Stimulated activated CD4-positive, alpha-beta T cell treated with anti-CD3 and anti-CD28 coated beads, Interleukin-4, amount 100 ng/mL, for 4 hours (primary cell): ENCODE measurements around the gene ACAN.
A peak's percentile ranks its signal among the peaks of the same experiment; 100 is the strongest.

ENCODE experiments used
- DNase-seq, 2 experiments: peaks; one replicate each; pipeline ENCODE4 v3.0.0-alpha.2; 2020

ACAN gene

DNA sequence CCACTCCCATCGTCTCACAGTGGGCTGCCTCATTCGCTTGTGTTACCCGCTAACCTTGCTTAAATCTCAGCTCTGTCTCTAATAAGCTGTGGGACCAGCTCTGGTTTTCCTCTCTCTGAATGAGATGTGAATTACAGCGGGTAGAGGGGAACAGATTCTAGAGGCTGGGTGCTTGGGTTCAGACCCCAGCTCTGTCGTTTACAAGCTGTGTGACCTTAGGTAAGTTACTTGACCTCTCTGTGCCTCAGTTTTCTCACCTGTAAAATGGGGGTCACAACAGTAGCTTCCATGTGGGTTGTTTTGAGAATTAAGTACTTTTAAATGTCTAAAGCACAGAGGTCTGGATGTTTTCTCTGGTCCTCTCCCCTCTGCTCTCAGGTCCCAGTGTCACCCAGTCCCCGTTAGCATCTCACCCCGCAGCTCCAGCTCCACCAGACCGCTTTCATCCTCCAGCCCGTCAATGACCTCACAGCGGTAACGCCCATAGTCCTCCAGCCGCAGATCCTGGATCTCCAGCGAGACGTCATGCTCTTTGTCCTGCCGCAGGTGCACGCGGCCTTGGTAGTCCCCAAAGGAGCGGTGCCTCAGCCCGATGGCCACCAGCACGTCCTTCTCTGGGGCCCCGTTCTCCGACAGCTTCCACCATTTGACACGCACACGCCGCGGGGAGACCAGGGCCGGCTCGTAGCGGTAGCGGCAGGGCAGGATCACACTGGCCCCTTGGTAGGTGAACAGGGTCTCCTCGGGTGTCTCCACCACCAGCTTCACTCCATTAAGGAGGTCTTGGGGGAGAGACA is 77.9 kb downstream of the ACAN start:
- no peak for DNase-seq

DNA sequence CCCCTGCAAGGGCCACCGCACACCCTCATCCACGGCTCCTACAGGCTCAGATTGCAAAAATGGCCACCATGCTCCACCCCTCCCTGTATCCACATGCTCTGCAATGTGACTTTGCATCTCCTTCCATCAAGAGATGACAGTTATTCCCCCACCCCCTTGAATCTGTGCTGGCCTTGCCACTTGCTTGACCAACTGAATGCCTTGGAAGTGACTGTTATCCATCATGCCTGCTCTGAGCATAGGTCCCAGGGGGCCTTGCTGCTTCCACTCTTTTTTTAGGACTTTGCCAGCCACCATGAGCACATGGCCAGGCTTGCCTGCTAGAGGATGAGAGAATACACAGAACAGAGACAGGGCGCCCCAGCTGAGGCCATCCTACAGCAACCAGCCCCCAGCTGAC is 78.5 kb downstream of the ACAN start:
- DNase-seq, result no peak

DNA sequence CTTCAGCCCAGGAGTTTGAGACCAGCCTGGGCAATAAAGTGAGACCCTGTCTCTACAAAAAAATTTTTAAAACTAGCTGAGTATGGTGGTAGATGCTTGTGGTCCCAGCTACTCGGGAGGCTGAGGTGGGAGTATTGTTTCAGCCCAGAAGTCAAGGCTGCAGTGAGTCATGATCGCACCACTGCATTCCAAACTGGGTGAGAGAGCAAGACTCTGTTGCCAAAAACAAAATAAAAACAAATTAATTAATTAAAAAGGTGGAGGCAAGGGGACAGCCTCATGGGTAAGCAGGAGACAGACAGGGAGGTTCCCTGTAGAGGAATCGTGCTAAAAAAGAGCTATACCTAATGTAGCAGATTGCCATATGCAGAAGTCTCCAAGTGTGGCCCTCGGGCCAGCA is 79.5 kb downstream of the ACAN start:
- no peak for DNase-seq

DNA sequence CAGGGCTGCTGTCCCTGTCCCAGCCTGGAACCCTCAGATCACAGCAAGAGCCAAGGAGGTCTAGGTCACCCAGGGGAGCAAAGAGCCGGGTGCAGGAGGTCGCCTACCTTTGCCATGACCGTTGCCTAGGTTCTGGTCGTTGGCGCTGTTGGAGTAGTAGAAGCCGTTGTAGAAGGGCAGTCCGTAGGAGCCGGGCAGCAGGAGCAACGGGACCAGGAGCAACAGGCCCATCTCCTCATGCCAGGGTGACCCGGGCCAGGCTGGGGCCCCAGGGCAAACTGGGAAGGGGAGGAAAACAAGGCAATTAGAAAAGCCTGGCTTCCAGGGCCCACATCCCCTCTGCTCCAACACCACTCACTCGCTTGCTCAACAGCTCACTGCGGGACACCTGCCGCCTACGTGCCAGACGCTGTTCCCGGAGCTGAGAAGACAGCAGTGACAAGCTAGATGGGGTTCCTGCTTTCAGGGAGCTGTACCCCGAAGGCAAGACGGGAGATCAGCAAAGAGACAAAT is 83.9 kb downstream of the ACAN start:
- no peak for DNase-seq

DNA sequence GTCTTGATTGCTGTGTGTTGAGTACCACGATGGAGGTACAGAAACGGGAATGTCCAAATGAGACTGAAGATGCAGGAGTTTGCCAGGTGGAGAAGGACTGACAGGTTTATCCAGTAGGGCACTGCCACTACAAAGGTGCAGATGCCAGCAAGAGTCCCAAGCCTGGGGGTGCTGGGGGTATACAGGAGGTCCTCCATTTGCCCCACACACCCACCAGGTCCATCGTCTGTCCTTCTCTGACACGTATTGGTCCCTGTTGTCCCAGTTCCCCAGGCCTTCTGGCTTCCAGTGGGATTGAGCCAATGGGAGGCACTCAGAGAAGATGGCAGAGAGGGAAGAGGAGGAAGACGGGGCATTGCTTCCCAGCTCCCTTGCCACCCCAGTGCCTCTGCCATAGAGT is 85.5 kb downstream of the ACAN start:
- no peak for DNase-seq

DNA sequence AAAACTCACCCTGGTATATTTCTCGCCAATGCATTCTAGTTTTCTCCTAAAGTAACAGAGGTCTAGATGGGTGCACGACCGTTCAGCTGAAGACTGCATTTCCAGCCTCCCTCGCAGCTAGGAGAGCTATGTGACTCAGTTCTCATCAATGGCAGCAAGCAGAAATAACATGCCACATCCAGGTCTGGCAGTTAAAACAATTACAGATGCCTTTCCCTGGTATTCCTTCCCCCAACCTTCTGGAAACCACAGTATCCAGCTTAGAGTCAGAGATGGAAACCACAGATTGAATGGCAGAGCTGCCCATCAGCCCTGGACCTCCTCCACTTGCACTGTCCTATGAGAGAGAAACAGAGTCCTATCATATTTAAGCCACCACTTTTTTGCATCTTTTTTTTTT is 87.3 kb downstream of the ACAN start:
- no peak for DNase-seq

DNA sequence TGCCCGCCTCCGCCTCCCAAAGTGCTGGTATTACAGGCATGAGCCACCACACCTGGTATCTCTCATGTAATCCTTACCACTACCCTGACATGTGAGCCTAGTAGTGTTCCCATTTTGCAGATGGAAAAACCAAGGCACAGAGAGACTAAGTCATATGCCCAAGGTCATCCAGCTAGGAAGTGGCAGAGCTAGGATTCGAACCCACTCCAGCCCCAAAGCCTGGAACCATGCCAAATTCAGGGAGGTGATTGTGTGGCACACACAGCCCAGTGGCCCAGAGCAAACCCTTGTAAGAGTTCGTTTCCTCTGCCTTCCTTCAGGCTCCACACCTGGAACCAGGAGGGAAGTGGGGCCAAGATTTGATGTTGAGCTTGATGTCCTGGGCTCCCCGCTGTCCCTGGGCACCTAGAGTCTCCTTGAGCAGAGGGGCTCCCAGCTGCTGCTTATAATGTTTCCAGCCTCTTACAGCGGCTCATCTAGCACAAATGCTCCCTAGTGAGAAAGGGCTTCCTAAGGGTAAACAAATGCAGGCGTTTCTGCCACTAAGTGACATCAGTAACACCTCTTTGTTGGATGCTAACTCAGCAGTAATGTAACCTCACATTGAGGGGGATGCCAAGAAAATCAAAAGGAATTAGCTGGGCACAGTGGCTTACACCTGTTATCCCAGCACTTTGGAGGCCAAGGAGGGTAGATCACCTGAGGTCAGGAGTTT is 88.5 kb downstream of the ACAN start:
- no peak for DNase-seq

DNA sequence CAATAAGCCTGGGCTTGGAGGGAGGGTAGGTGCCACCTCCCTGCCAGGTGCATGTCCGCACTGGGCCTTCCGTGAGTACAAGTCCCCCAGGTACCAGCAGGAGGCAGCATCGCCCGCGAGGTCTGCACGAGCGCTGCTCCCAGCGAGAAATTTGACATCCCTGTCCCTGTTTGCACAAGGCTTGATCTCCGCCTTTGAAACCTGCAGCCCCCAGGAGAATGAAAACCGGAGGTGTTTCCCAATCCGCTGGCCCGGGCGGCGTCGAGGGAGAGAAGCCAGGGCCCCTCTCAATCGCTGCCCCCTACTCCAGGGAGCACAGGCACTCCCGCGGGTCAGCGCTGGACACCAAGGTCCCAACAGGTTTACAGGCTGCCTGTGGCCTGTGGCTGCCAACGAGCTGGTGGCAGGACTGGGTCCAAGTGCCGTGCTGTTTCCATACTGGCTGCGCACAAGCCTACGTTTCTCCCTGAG is 91.1 kb downstream of the ACAN start:
- peak; percentile 84 to 85 for DNase-seq

DNA sequence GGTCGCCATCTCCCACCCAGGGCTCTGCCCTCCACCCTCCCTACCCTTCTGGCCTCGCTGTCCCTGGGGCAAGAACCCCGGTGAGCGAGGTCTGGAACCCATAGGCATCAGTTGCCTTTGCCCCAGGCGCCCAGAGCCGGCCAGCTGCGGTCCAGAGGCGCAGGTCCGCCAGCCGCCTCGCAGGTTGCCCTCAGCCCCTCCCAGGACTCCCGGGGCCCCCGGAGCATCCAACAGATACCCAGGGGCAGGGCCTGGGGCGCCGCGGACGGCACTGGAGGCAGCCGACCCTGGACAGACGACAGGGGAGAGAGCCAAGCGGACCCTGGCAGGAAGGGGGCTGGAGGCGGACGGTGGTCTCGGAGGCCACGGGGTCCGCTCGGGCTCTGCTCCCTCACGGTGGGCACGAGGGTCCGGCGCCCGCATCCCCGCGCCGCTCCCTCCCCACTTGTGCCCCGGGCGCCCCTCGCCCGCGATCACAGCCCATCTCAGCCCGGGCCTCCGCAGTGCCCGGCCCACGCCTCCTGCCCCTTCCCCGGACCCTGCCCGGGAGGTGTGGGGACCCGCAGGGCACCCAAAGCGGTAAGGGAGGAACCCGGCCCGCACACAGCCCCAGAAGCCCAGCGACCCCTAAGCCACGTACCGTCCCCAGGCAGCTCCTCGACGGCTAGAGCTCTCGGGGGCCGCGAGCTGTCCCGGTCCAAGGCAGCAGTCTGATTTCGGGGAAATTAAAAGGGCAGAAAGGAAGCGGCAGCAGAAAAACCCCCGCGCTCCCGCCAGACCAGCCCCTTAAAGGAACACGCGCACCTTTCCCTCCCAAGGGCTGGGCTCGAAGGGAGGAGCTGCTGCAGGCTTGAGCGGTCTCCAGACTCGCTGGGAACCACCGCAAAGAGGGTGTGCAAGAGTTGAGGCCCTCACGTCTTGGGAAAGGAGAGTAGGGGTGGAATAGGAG is 91.9 kb downstream of the ACAN start, which contains the start of gene HAPLN3:
TSS of gene HAPLN3 (minus strand) at position 726 of the 949 bp plus-strand sequence. CDS start 8,246 bp downstream, outside the sequence.
- DNase-seq, result peak; percentile 64 to 70

DNA sequence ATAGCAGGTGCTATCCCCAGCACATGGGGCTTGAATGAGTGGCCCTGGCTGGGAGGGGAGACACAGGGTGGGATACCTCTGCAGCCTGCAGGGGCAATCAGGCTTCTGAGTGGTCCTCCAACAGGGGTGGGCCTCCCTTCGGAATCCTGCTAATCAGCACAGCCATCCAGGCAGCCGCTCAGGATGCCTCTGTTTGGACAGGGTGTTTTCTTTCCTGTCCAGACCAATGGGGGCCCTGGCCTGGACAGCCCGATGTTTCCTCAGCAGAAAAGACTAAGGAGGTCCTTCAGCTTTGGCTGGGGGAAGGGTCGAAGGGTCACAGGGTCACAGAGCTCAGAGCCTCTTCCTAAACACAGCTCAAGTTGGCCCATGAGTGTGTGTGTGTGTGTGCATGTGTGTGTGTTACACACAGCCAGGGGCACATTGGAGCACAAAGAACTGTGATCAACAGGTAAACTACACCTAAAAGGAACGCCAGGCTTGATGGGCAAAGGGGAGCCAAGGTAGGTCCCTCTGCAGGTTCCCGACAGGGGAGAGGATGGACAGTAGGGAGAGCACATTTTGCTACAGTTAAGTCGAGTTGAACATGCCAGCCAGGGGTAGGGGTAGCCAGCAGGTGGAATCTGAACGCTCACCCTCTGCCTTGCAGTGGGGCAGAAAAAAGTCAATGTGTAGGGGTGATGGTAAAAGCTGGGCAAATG is 93.2 kb downstream of the ACAN start:
- DNase-seq, result no peak

DNA sequence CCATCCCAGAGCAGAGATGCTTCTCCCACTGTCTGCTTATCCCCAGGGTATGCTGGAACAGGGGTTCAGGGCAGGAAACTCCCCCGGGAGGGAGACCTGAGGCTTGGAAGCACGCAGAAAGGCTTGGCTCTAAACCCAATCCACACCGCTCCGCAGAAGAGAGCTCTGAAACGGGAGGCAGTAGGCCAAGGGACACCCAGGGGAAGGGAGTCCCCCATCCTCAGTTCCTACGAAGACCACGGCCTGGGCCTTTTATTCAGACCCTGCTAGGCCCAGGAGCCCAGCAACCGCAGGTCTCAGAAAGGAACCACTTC is 93.9 kb downstream of the ACAN start:
- no peak for DNase-seq

DNA sequence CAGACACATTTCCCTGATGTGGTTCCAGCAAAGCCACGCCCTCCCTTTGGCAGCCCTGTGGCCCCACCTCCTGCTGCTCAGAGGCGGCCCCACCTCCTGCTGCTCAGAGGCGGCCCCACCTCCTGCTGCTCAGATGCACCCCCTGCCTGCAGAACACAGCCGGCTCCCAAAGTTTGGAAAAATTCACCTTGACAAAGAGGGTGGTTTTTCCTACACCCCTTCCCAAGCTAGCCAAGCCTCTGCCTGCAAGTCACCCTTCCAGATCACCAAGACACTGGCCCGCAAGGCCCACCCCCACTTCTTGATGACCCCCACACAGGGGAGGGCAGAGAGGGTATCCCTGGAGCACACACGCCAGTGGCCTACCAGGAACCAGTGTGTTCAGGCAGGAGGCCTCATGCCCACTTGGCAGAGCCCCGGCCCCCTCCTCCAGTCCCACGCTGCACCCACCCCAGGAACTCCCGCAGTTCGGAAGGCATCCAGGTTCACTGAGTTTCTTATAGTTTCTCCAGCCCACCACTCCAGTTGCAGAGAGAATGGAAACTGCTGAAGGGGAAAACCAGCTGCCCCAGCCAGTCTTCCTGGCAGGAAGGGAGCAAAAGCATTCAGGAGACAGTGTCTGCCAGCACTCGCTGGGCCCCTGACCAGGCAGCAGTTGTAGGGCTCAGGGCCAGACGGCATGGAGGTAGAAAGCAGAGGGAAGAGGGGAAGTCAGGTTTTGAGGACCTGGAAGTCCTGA is 94.4 kb downstream of the ACAN start:
- DNase-seq, result peak; percentile 81 to 86

DNA sequence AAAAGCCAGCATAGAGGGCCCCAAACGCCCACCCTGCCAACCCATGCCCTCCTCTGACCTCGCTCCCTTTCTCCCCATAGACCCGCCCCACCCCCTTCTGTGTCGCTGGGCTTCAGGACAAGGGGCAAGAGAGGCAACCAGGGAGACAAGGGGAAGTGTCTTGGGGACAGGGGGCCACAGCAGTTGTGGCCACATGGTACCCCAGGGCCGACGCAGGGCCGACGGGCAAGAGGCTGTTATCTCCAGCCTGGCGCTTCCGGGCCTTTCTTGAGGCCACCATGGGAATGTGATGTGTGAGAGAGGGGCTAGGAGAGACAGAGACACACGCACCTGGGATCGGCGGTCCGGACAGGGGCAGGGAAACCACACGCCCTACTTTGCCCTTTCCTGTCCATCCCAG is 95.5 kb downstream of the ACAN start:
- DNase-seq, result no peak

DNA sequence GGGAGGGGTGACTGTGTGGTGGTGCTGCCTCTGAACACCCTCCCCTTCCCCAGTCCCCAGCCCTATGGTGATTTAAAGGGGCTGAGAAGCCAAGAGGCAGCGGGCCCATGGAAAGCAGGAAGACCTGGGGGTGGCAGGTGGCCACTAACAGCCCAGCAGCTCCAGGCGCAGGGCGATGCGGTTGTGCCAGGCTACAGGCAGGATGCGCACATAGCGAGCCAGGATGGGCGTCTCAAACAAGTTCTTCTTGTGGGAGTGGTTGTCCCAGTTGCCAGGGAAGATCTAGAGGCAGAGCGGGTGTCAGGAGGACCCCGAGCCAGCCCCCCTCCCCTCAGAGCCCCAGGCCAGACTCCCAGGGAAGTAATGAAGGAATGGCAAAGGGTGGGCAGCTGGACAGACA is 96.0 kb downstream of the ACAN start:
- no peak for DNase-seq

DNA sequence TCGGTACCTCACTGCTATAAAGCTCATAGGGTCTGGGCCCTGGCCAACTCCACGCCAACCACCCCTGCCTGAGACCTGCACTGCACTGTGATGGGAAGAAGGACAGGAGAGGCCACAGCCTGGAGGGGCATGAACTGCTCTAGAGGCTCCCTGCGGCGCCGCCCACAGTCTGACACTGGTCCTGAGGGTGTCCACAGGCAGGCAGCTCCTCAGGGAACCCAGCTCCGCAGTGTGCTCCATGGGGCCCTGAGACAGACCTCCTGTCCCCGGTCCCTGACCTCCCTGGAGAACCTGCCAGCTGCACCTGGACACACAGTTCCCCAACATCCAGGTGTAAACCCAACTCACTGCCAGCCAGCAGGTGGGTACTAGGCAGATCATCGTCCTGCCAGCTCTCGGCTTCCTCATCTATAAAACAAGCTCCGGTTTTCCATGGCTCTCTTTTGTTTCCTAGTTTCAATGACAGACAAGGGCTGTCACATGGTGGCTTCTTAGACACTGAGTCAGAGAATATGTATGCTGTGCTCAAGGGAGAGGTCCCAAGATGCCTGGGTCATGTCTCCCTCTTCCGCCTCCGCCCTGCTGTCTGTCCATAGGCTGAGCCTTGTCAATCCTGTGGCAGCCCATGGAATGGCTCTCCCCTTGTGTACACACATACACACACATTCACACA is 97.2 kb downstream of the ACAN start:
- DNase-seq, result no peak

DNA sequence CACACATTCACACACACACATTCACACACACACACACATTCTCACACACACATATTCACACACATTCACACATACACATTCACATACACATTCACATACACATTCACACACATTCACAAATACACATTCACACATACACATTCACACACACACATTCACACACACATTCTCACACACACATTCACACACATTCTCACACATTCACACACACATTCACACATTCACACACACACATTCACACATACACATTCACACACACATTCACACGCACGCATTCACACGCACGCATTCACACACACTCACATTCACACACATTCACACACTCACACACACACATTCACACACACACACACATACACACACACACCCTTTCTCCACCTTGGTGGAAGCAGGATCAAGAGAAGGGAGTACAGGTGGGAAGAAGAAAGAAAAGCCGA is 97.8 kb downstream of the ACAN start:
- no peak for DNase-seq

DNA sequence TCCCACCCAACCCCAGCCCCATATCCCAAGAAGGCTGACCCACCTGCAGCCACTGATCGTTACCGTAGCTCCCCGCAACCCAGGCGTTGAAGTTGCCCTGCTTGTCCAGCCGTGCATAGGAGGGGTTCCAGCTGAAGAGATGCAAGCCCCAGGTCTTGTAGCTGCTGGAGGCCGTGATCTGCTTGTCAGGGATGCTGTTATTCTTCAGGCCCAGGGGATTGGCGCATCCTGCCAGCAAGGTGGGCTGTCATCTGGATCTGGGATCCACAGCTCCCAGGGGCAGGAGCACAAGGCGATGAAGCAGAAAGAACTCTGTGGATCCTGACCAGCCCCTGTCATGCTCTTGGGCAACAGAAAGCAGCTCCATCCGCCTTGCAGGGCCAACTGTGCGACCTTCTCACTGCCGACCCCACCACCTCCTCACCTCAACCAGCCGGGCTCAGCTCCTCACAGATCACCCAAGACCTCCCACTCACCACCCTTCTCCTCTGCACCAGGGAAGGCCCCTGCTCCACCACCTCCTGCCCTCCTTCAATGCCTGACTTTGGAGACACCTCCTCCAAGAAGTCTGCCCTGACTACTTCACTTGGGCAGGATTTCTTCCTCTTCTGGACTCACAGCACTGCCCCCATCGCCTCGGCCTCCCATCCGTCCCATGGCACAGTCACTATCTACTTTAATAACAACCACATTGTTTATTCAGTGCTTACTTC is 98.4 kb downstream of the ACAN start:
- no peak for DNase-seq

DNA sequence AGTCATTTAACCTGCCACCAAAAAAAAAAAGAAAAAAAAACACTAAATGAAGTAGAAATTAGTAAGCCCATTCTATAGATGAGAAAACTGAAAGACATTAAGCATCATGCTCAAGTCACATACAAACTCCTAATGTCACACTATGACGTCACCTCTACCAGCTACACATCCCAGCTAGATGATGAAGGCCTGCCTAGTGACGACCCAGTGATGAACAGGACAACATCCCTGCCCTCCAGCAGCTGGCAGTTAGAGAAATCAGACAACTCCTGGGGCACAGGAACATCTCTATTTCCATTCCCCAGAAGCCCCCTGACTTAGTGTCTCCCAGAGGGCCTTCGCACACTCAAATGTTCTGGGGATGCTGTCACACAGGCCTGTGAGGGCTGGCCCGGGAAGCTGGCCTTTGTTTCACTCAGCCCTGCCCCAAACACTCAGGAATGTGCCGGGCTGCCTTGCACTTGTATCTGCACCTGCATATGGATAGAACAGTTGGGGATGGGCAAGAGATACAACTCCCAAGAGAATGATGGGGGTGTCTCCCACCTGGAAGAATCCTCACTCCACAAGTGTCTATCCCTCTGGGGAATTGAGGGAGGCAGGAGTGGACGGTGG is 99.1 kb downstream of the ACAN start:
- DNase-seq, result no peak

DNA sequence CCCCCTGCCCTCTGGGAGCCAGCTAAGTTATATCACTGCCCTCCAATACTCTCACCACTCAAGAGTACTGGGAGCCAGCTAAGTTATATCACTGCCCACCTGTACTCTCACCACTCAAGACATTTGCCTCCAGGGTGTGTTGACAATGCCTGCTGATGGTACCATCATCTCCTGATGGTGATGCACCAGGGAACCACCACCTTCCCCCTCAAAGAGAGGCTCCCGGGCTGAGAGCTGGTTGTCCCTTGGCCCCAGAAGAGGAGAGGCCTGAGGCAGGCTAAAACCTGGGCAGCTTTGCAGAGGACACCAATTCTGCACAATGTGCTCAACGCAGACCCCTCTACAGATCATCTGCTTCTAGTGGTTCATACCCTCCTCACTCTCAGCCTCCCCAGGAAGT is 99.6 kb downstream of the ACAN start:
- no peak for DNase-seq

DNA sequence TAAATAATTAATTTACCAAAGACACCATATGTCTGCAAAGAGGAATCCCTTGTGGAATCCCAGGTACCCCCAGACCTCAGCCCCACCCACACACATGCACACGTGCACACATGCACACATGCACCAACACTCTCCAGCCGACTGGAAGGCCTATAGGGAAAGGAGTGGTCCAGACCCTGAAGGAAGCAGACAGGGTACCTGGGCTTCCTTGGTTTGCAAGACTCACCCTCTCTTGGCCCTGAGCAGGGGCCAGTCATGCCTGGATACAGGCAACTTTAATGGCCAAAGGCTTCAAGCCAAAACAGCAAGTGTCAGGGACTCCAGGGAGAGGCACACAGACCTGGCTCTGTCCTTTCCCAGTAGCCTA is 101.0 kb downstream of the ACAN start:
- no peak for DNase-seq
